ENCODE data around the gene RPL10L.

RPL10L gene

DNA sequence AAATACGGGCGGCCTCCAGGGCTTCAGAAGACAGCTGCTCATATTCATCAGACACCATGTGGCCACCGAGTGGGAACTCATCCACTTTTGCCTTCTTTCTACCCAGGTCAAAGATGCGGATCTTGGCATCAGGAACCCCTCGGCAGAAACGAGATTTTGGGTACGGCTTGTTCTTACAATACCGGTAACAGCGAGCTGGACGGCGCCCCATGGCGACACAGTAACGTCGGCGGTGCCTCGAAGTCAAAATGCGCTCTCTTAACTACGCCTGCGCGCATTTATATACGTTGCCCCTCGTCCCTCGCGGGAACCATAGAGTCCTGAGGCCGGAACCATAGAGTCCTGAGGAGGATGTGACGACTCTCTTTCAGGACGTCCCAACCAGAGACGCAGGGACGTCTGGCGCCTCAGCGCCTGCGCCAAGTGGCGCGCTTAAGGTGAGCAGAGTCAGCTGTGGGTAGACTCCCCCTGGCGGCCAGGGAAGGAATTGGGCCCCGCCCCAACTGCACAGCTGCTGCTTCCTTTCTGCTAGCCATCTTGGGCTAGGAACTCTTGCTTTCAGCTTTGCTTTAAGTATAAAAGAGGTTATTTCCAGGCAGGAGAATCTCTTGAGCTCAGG, at the start of gene RPL10L:
Gene RPL10L (minus strand): TSS at position 256 of the 619 bp plus-strand sequence. CDS start 45 bp downstream, at position 211.
- DNase-seq: no peak

DNA sequence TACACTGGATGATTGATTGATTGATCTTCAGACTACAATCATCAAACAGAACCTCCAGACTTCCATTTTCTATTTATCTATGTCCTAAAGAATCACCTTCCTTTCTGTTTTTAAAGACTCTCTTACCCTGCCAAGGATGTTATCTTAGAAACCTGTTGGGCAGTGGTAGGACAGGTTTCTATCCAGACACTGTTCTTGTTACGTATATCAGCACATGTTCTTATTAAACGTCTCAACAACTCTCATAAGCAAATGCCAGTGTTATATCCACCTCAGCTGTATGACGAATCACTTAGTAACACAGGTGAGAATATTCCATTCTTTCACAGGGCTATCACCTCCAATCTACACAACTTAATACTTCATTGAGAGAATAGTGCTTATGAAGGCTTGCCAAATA, 40.2 kb upstream of the RPL10L start:
- DNase-seq: no peak

DNA sequence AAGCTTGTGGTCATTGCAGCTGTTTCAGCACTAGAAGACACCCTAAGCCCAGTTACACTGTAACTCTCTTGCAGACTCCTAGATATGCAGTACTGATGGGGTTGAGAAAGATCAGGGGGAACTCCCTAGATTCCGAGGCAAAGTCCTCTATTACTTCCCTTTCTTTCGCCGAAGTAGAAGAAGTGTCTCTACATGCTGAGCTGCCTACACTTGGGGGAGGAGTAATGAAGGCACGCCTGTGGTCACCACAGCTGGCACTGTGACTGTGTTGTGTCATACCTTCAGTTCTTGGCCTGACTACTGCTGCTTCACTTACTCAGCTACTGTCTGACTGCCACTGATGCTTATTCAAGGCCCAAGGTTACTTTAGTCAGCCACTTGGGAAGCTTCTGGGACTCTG, 35.1 kb upstream of the RPL10L start:
- no peak for DNase-seq

DNA sequence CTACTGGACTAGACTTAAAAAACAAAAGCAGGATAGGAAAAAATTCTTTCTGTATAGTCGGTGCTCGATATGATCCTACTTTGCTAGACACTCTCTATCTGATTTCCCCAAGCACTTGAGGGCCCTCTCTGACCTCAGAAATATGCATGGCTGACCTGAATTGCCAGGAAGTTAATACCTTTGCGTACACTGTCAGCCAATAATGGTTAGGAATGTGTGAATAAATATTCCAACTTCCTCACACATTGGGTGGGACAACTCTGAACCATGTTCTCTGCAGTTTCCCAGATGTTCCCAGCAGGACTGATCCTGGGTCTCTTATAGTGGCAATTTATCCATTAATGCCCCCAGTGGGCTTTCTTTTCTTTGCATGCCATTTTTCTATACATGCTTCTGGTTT, 20.5 kb upstream of the RPL10L start:
- no peak for DNase-seq

DNA sequence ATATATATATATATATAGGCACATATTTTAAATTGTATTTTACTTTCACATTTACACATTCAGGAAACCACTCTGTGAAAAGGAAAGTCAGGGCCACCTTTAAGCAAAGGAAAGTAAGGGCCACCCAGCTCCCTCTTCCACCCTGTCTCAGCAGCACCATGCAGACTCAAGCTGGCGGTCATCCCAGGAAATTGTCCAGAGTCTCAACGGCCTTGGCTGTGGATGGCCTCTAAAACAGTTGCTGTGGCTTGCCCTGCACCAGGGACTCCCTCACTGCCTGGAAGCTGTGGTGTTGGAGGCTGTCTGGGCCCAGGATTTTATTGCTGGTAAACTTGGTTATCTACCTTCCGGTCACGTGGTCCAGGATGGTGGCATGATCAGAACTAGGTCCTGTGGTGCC, 11.8 kb upstream of the RPL10L start:
- DNase-seq: no peak

DNA sequence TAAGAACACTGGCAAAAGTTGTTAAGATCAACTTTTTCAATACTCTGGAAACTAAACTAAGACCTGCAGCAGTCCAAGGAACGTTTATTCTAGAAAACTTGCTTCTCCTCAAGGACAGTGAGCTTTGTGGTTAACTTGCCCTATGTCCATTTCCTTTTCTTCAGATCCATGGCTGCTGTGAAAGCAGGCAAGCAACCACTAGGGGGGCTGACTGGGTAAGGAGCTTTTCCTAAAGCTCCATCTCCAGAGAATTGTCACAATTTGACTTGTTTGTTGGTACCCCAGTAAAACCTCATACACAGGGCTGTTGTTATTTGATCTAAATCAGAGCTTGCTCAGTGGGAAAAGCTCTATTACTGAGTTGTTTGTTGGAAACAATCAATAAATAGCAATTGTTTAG, 10.1 kb upstream of the RPL10L start:
- DNase-seq: no peak

DNA sequence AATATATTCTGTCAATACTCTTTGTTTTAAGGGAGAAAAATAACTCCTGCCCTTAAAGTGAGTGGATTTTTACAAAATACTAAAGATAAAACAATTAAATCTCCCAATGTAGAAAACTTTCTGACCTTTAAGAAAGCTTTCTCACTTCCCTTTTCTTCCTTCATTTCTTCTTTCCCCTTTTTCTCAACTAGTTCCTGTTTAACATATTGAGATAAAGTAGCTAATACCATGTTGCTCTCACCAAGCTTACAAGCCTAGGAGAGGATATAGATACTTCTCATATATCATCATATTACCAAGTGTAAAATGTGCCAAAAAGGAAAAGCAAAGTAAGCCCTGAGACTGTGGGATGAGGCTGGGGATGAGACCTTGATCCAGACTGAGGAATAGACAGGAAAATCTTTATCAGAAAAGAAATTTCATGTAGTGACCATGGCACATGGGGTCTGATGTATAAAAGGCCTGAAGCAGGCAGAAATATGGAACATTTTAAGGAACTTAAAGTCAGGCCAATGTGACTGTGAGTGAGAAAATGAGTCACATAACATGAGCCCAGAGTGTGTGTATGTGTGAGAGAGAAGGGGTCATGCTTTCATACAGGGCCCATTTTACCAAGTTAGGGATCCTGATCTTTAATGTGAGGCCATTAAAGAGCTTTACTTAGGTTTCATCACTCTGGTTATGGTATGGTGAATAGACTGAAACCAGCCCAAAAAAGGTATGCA, 1.6 kb upstream of the RPL10L start:
- no peak for DNase-seq

DNA sequence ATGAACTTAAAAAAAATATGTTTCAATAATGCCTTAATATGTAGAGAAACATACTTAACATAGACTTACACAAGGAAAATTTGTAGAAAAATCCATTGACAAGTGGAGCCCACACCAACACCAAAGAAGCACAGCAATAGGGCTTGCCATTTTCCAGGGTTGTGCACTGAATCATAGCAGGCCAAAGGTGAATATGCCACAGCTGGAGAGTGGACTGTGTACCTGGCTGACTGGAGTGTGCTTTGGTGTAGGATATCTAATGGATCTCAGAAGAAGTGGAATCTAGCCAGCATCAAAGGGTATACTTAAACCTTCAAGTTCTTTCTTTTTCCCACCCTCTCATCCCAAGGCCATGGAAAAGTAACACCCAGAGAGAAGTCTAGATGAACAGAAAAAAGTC, 4.8 kb downstream of the RPL10L start:
- DNase-seq: no peak

DNA sequence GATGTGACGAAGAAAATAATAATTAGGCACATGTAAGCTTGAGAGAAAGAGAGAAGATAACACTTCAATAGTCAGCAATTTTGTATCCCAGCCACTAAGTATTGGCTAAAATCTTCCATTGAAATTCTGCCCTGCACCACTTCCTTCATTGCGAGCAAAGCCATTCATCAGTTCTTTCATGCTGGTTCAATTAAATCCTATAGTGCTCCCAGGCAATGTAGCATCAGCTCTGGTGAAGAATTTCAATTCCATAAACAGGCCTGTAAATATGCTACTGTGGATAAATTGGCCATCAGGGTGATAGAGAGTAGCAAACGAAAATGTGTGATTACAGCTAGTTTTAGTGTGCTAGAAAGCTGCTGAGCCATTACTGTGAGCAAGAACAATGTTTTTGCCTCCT, 24.7 kb downstream of the RPL10L start:
- no peak for DNase-seq

Measured in right hindlimb (tissue), 1 donor.